ENCODE results near the gene BOK.
A peak's percentile ranks its signal among the peaks of the same experiment; 100 is the strongest.

BOK gene

GRCh38 chr2:241538838-241539615 is 19.5 kb upstream of the BOK start:
- no peak for DNase-seq (ENCODE audit: low read depth in 2 of 2)

- no peak for DNase-seq (ENCODE audit: low read depth in 2 of 2)
Measured at GRCh38 chr2:241539616-241540374, 18.8 kb upstream of the BOK start.

- DNase-seq (ENCODE audit: low read depth in 2 of 2) = no peak
Measured at GRCh38 chr2:241540401-241540770, 18.2 kb upstream of the BOK start.

- DNase-seq (ENCODE audit: low read depth in 2 of 2) = peak; percentile 18 to 27
Measured at GRCh38 chr2:241540771-241541561, 17.6 kb upstream of the BOK start.

- DNase-seq (ENCODE audit: low read depth in 2 of 2) = no peak
Measured at GRCh38 chr2:241541564-241542277, 16.8 kb upstream of the BOK start.

- no peak for DNase-seq (ENCODE audit: low read depth in 2 of 2)
Measured at GRCh38 chr2:241542278-241542605, 16.3 kb upstream of the BOK start.

- DNase-seq (ENCODE audit: low read depth in 2 of 2) = no peak
Measured at GRCh38 chr2:241545106-241545505, 13.4 kb upstream of the BOK start.

GRCh38 chr2:241545523-241546473 is 12.7 kb upstream of the BOK start:
- DNase-seq (ENCODE audit: low read depth in 2 of 2) = no peak

GRCh38 chr2:241546771-241547498 is 11.6 kb upstream of the BOK start:
- no peak for DNase-seq (ENCODE audit: low read depth in 2 of 2)

GRCh38 chr2:241547781-241548450 is 10.6 kb upstream of the BOK start:
- DNase-seq (ENCODE audit: low read depth in 2 of 2) = no peak

GRCh38 chr2:241548451-241548835 is 10.1 kb upstream of the BOK start:
- DNase-seq (ENCODE audit: low read depth in 2 of 2) = no peak

- no peak for DNase-seq (ENCODE audit: low read depth in 2 of 2)
Measured at GRCh38 chr2:241550616-241551580, 7.6 kb upstream of the BOK start.

- DNase-seq (ENCODE audit: low read depth in 2 of 2) = no peak
Measured at GRCh38 chr2:241551599-241551997, 6.9 kb upstream of the BOK start.

GRCh38 chr2:241551998-241552737 is 6.4 kb upstream of the BOK start:
- no peak for DNase-seq (ENCODE audit: low read depth in 2 of 2)

- DNase-seq (ENCODE audit: low read depth in 2 of 2) = no peak
Measured at GRCh38 chr2:241553512-241553830, 5.1 kb upstream of the BOK start.

GRCh38 chr2:241553981-241554380 is 4.6 kb upstream of the BOK start:
- DNase-seq (ENCODE audit: low read depth in 2 of 2) = no peak

GRCh38 chr2:241554610-241555322 is 3.8 kb upstream of the BOK start:
- DNase-seq (ENCODE audit: low read depth in 2 of 2) = no peak
